ENCODE results near the gene USP51. TPM values are rescaled to one million over a fixed set of nuclear protein-coding genes. Genes with fewer than 3 reads are reported as not detected.
A peak's percentile ranks its signal among the peaks of the same experiment; 100 is the strongest.

The USP51 gene
- total RNA-seq, 1 donor from 2014 or later = 2.7 TPM

- TF ChIP-seq, protein P1, sequence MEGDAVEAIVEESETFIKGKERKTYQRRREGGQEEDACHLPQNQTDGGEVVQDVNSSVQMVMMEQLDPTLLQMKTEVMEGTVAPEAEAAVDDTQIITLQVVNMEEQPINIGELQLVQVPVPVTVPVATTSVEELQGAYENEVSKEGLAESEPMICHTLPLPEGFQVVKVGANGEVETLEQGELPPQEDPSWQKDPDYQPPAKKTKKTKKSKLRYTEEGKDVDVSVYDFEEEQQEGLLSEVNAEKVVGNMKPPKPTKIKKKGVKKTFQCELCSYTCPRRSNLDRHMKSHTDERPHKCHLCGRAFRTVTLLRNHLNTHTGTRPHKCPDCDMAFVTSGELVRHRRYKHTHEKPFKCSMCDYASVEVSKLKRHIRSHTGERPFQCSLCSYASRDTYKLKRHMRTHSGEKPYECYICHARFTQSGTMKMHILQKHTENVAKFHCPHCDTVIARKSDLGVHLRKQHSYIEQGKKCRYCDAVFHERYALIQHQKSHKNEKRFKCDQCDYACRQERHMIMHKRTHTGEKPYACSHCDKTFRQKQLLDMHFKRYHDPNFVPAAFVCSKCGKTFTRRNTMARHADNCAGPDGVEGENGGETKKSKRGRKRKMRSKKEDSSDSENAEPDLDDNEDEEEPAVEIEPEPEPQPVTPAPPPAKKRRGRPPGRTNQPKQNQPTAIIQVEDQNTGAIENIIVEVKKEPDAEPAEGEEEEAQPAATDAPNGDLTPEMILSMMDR (IDR thresholded peaks at IDR 0.05; ENCODE audit: partially characterized antibody, unreplicated experiment) = no peak
- Mint-ChIP-seq H3K4me1 (ENCODE audit: low read depth, unreplicated experiment) (peaks cover 3% of the 10 kb centered on the region), H3K4me3 (ENCODE audit: unreplicated experiment) (peak overlapping the region; percentile 93), H3K36me3 (ENCODE audit: unreplicated experiment) (no peaks in the 10 kb centered on the region), H3K27me3 (ENCODE audit: unreplicated experiment) (peaks cover 5% of the 10 kb centered on the region), H3K9me3 (ENCODE audit: unreplicated experiment) (peaks cover 3% of the 10 kb centered on the region), H3K27ac (ENCODE audit: unreplicated experiment) (peak overlapping the region; percentile 93)
- peak; percentile 67 for DNase-seq
These were observed 895 bp downstream of the USP51 start for GRCh38 chrX:55488593-55489313.

- TF ChIP-seq, protein P1 (IDR thresholded peaks at IDR 0.05; ENCODE audit: partially characterized antibody, unreplicated experiment) = no peak
- H3K27ac Mint-ChIP-seq (ENCODE audit: unreplicated experiment) = peak overlapping the region; percentile 78
- H3K4me1 Mint-ChIP-seq (ENCODE audit: low read depth, unreplicated experiment) = peaks cover 3% of the 10 kb centered on the region
- peaks cover 3% of the 10 kb centered on the region for H3K9me3 Mint-ChIP-seq (ENCODE audit: unreplicated experiment)
- H3K27me3 Mint-ChIP-seq (ENCODE audit: unreplicated experiment) = peaks cover 5% of the 10 kb centered on the region
- DNase-seq = no peak
- no peaks in the 10 kb centered on the region for H3K36me3 Mint-ChIP-seq (ENCODE audit: unreplicated experiment)
- H3K4me3 Mint-ChIP-seq (ENCODE audit: unreplicated experiment) = peak overlapping the region; percentile 85
These were observed 1.5 kb downstream of the USP51 start for GRCh38 chrX:55488006-55488592.

DNA sequence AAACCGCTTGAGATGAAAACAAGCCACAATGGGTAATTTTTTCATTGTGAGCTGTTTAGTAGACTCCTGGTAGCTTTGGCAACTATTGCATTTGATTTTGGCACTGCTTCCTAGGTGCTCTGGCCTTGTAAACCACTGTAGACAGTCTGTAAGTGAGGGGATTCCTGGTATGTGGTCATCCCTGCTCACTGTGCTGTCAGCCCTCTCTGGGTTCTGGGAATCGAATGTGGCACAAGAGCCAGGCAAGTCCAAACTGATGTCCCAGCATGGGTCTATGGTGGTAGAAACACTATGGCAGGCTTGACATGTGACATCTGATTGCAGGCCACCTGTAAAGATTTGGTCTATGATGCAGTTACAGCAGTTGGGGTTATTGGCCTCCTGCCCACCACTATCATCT is 2.5 kb downstream of the USP51 start:
- peaks cover 3% of the 10 kb centered on the region for H3K9me3 Mint-ChIP-seq (ENCODE audit: unreplicated experiment)
- H3K4me1 Mint-ChIP-seq (ENCODE audit: low read depth, unreplicated experiment) = peaks cover 3% of the 10 kb centered on the region
- H3K27me3 Mint-ChIP-seq (ENCODE audit: unreplicated experiment) = peaks cover 5% of the 10 kb centered on the region
- TF ChIP-seq, protein P1 (IDR thresholded peaks at IDR 0.05; ENCODE audit: partially characterized antibody, unreplicated experiment) = no peak
- DNase-seq = no peak
- H3K36me3 Mint-ChIP-seq (ENCODE audit: unreplicated experiment) = no peaks in the 10 kb centered on the region
- no peak overlapping the region for H3K27ac Mint-ChIP-seq (ENCODE audit: unreplicated experiment)
- H3K4me3 Mint-ChIP-seq (ENCODE audit: unreplicated experiment) = no peak overlapping the region

DNA sequence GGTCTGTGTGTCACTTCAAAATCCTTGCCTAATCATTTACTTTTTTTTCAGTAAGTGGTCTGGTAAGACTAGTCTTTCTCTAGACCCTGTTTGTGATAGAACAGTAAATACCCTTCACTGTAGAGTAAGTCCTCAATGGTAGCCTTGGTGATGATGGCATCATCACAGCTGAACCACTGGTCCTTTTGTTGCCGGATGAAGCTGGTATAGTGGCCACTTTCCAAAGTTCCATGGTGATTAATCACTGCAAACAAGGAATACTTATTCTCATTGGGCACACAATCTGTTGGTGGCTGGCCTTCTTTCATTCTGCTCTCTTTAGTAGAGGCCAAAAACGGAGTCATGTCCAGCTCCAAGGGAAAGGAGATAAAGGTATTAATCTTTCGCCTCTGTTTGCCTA is 2.9 kb downstream of the USP51 start:
- Mint-ChIP-seq H3K4me1 (ENCODE audit: low read depth, unreplicated experiment) (peaks cover 3% of the 10 kb centered on the region), H3K36me3 (ENCODE audit: unreplicated experiment) (no peaks in the 10 kb centered on the region), H3K27ac (ENCODE audit: unreplicated experiment) (no peak overlapping the region), H3K9me3 (ENCODE audit: unreplicated experiment) (peaks cover 3% of the 10 kb centered on the region), H3K4me3 (ENCODE audit: unreplicated experiment) (no peak overlapping the region), H3K27me3 (ENCODE audit: unreplicated experiment) (peaks cover 5% of the 10 kb centered on the region)
- TF ChIP-seq, protein P1 (IDR thresholded peaks at IDR 0.05; ENCODE audit: partially characterized antibody, unreplicated experiment) = no peak
- DNase-seq = no peak

DNA sequence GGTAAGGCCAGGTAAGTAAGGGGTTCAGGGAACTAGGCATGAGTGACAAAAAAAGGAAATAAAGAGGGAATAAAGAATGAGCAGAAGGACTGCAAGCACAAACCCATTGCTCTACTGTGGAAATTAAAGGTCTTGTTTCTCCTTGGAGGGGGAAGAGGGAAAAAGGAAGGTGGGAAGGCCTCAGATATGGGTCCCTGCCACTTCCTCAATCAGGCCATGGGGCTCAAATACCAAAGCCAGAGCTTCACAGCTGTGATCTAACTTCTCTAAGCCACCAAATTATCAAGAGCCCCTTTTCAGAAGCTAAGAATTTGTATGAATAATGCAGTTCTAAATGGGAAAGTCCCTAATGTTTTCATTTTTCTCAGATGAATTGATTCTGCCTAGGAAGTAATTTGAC is 4.7 kb downstream of the USP51 start:
- DNase-seq = no peak
- peaks cover 5% of the 10 kb centered on the region for H3K27me3 Mint-ChIP-seq (ENCODE audit: unreplicated experiment)
- peaks cover 3% of the 10 kb centered on the region for H3K9me3 Mint-ChIP-seq (ENCODE audit: unreplicated experiment)
- H3K27ac Mint-ChIP-seq (ENCODE audit: unreplicated experiment) = no peak overlapping the region
- H3K4me3 Mint-ChIP-seq (ENCODE audit: unreplicated experiment) = no peak overlapping the region
- H3K36me3 Mint-ChIP-seq (ENCODE audit: unreplicated experiment) = no peaks in the 10 kb centered on the region
- TF ChIP-seq, protein P1 (IDR thresholded peaks at IDR 0.05; ENCODE audit: partially characterized antibody, unreplicated experiment) = no peak
- peaks cover 3% of the 10 kb centered on the region for H3K4me1 Mint-ChIP-seq (ENCODE audit: low read depth, unreplicated experiment)
